Right cardiac atrium (tissue), 5 donors: ENCODE data around the gene TMEM222. TPM values are rescaled to one million over a fixed set of nuclear protein-coding genes. Genes with fewer than 3 reads are reported as not detected.

Experiments
- ATAC-seq, 2 donors: fragments of 200-7000 bp; cut with Tn5 transposase; one replicate each; pipeline versions ENCODE4 v1.8.0 to v1.9.1; 2020; ENCODE audit warnings: moderate library complexity in 2 of 2, mild to moderate bottlenecking in 1 of 2
- DNase-seq, 3 donors: peaks; one replicate each; pipeline ENCODE4 v3.0.0-alpha.2; 2020
- H3K27ac ChIP-seq: one replicate; pipeline ENCODE4 v1.5.1; 2013; ENCODE audit warnings: mild to moderate bottlenecking, low read length, control low read depth, moderate library complexity
- H3K27me3 ChIP-seq: one replicate; pipeline ENCODE4 v1.6.1; 2013; ENCODE audit not compliant: control insufficient read depth, insufficient read depth
- H3K4me1 ChIP-seq: one replicate; pipeline ENCODE4 v1.6.1; 2013; ENCODE audit warnings: low read length; ENCODE audit not compliant: control insufficient read depth, insufficient read depth
- H3K4me3 ChIP-seq: one replicate; pipeline ENCODE4 v1.5.1; 2013; ENCODE audit warnings: low read length, control low read depth
- H3K9me3 ChIP-seq: one replicate; pipeline ENCODE4 v1.6.1; 2013; ENCODE audit warnings: low read length; ENCODE audit not compliant: control insufficient read depth
- WGBS: extraction: QIAGEN DNeasy Blood & Tissue Kit; methylation state at CpG from one replicate; pipeline ENCODE4 v1.1.7; 2013; 5-methylcytosine and 5-hydroxymethylcytosine counted together
- intact Hi-C, 4 donors: fragments of 100-400 bp; cut with DNase I; formaldehyde crosslinking; loops; one replicate each; pipeline versions ENCODE4 v1.11.0 to v1.14.0; 2022 to 2023
- polyA plus RNA-seq: library from polyadenylated mRNA; stranded (reverse); fragments of 200-250 nt; gene quantifications from one replicate; pipeline ENCODE4 v1.2.3, GENCODE V29; 2013
- total RNA-seq, 4 donors: library from RNA; stranded (reverse); fragmentation: NEBNext Ultra II Directional; extraction: Animal tissue kit (Norgen Biotek cat#: 25700); gene quantifications; one replicate each; pipeline ENCODE4 v1.2.1, GENCODE V29; 2021
- donor health status: healthy with polysubstance abuse.
- donor health status: DM: no; HTN: yes; CAD: no.
- donor health status: DM: no; HTN: no; CAD: no.
- donor health status: DM: no; HTN: yes; CAD: no; lungs with severe emphysema.
- donor health status: DM: yes; HTN: yes; CAD: no.

Gene TMEM222
- total and polyA plus RNA-seq, 5 donors = 20.8 to 29.5 (median 26.9) TPM

- WGBS = 51% methylated on average over 71 of the region's 71 CpGs
- H3K4me3 ChIP-seq = peak overlapping the region; percentile 14
- ATAC-seq (peak; percentile 0 to 2), DNase-seq (peak; percentile 31 to 76 (median 76))
- intact Hi-C loops = no loop called here
- H3K27me3 ChIP-seq = no peaks in the 10 kb centered on the region
- no peaks in the 10 kb centered on the region for H3K9me3 ChIP-seq
- H3K27ac ChIP-seq = no peak overlapping the region
- peaks cover 6% of the 10 kb centered on the region for H3K4me1 ChIP-seq
These were observed 38.4 kb downstream of the TMEM222 start for GRCh38 chr1:27360159-27361043.

DNA sequence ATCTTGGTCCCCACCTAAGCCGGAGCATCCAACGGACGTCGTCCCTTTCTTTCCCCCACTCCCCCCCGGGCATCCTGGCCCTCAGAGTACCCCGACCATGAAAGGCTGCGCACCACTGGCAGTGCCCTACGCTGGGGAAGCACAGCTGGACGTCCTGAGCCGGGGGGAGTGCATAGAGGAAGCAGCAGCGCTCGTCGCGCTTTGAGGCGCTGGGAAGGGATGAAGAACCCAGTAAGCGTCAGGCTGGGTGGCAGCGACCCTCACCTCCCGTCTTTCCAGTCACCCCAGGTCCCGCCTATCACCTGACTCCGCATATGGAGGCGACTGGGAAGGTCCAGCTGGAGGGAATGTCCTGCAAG, 39.1 kb downstream of the TMEM222 start:
- H3K27ac ChIP-seq = no peak overlapping the region
- H3K4me1 ChIP-seq = peaks cover 6% of the 10 kb centered on the region
- intact Hi-C loops = no loop called here
- H3K9me3 ChIP-seq = no peaks in the 10 kb centered on the region
- H3K4me3 ChIP-seq = no peak overlapping the region
- no peaks in the 10 kb centered on the region for H3K27me3 ChIP-seq
- DNase-seq (no peak), ATAC-seq (no peak)
- WGBS = 81% methylated on average over 21 of the region's 21 CpGs

GRCh38 chr1:27361553-27361952, 39.6 kb downstream of the TMEM222 start:
- Histone ChIP-seq H3K4me3 (no peak overlapping the region), H3K9me3 (no peaks in the 10 kb centered on the region), H3K4me1 (peaks cover 6% of the 10 kb centered on the region), H3K27me3 (no peaks in the 10 kb centered on the region), H3K27ac (no peak overlapping the region)
- DNase-seq (peak in 1 of 3 donors; percentile 51), ATAC-seq (no peak)
- WGBS = 94% methylated on average over 8 of the region's 8 CpGs
- intact Hi-C loops = no loop called here

DNA sequence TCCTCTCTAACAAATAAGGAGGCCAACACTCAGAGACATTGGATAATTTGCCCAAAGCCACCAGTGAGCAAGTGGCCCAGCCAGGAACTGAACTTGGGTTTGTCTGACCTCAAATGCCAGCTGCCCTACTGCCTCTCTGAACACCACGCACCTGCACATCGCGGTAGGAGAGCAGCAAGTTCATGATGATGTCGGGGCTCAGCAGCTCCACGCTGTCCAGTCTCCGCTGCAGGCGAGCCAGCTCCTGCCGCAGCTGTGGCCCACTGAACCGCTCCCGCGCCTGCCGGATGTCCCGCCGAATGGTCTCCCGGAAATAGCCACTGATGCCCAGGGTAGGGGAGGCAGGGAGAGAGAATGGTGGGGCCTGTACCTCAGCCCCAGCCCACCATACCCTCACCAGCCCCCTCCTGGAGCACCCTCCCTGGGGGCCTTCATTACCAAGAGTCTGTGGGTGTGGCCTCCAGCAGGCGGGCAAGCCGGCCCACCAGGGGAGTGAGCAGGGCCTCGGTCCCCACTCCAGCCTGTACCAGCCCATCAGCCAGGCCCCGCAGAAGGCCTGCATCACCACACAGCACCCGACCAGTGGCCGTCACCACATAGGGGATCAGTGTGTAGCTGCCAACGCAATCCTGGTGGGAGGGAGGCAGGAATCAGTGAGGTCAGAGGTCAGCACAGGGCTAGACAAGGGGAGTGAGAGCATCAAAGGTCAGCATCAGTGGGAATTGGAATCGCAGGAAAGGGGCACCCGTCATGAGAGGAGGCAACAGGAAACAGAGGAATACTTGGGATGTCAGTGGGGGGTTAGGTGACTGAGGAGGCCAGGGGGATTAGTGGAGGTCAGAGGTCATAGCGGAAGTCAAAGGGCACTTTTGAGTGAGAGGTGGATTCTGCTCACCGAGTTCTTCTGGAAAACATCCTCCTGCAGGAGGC, 42.1 kb downstream of the TMEM222 start:
- H3K4me1 ChIP-seq = peaks cover 17% of the 10 kb centered on the region
- H3K9me3 ChIP-seq = no peaks in the 10 kb centered on the region
- no peak overlapping the region for H3K27ac ChIP-seq
- no peaks in the 10 kb centered on the region for H3K27me3 ChIP-seq
- intact Hi-C loops = no loop called here
- ATAC-seq = no peak
- H3K4me3 ChIP-seq = no peak overlapping the region
- DNase-seq = peak in 1 of 3 donors; percentile 62
- WGBS = 85% methylated on average over 26 of the region's 26 CpGs

DNA sequence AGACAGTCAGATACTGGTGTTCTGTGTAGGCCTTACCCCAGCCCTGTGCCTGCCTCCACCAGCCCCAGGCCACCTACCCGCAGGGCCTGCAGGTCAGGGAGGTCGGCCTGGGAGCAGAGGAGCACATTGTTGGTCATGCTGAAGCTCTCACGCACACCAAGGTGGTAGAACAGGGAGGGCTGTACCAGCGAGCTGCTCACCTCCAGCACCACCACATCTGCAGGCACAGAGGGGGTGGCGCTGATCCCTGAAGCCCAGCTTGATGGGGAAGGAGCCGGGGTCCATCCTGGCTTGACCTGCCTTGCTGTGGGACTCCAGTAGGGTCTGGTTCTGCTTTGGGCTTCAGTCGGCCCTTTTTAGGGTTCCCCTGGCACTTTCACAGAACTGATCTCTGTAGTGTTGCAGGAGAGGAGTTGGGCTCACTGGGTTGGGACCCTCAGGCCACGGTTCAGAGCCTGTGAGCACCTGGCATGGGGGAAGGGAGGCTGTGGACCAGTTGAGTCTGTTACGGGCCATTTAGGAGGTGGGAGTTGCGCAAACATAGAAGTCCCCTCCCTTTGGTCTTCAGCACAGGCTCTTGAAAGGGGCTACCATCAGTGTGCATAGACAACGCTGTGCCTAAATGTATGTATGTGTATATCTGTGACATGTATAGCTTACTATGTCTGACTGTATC, 42.9 kb downstream of the TMEM222 start:
- DNase-seq = peak in 1 of 3 donors; percentile 58
- peak overlapping the region; percentile 100 for H3K27ac ChIP-seq
- no peaks in the 10 kb centered on the region for H3K27me3 ChIP-seq
- no peak for ATAC-seq
- H3K4me3 ChIP-seq = peak overlapping the region; percentile 94
- 71% methylated on average over 11 of the region's 11 CpGs for WGBS
- H3K9me3 ChIP-seq = no peaks in the 10 kb centered on the region
- intact Hi-C loops = loop anchor here in 1 of 4 donors (5.0 kb wide), 1 partner anchor 37 kb away; no protein-coding TSS in a partner anchor
- H3K4me1 ChIP-seq = peaks cover 18% of the 10 kb centered on the region

GRCh38 chr1:27365372-27366112, 43.6 kb downstream of the TMEM222 start:
- Histone ChIP-seq H3K27ac (peak overlapping the region; percentile 100), H3K4me3 (peak overlapping the region; percentile 94), H3K4me1 (peaks cover 18% of the 10 kb centered on the region), H3K27me3 (no peaks in the 10 kb centered on the region), H3K9me3 (no peaks in the 10 kb centered on the region)
- ATAC-seq (peak; percentile 81 to 86), DNase-seq (peak; percentile 92 to 96 (median 95))
- 2% methylated on average over 40 of the region's 40 CpGs for WGBS
- intact Hi-C loops = loop anchor here in 1 of 4 donors (5.0 kb wide), 1 partner anchor 37 kb away; no protein-coding TSS in a partner anchor

DNA sequence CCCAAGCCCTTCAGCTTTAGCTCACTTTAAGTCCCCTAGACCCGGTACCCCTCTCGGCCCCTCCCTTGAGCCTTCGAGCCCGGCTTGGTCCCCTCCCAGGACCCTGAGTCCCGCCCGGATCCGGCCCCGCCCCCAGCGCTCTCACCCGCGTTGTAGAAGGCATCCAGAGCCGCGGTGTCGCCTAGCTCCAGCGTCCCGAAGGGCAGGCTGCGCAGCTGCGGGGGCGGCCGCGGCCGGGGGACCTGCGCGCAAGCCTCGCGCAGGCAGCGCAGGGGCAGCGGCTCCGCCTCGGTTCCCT, 44.1 kb downstream of the TMEM222 start:
- intact Hi-C loops = loop anchor here in 1 of 4 donors (5.0 kb wide), 1 partner anchor 36 kb away; no protein-coding TSS in a partner anchor

DNA sequence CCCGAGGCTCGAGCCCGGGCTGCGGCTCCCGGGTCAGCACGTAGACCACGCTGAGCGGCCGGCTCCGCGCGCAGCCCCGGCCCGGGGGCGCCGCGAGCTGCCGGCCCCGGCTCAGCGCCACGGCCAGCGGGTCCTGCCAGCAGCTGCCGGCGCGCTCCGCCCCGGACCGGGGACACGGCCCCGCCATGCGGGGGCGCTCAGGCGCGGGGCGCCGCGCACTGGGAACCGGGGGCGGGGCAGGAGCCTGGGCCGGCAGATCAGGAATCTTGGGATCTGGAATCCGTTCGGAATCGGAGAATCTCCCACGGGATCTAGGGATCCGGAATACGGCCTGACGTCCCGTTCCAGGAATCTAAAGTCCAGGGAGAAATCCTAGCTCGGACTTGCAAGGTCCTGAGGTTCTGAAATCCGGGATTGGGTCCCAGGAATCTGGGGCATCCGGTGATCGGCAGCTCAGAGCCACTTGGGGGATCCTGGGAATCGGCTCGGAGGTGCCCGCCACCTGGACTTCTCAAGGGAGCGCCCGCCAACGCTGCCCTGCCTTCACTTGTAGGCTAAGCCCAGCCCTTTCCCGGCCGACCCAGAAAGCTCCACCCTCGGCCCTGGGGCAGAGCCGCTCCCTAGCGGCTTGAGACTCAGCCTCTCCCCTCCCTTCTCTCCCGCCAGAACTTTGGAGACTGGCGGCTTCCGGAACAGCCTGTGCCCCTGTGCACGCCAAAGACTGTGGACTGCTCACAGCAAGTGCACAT, 44.6 kb downstream of the TMEM222 start, which contains the start of gene MAP3K6:
MAP3K6 (minus strand) TSS at position 551 of the 749 bp plus-strand sequence; CDS start at position 187, 364 bp downstream.
- Histone ChIP-seq H3K9me3 (no peaks in the 10 kb centered on the region), H3K4me3 (peak within 1 kb of the TSS; percentile 94), H3K4me1 (peaks cover 18% of the 10 kb centered on the region), H3K27me3 (no peaks in the 10 kb centered on the region), H3K27ac (peak within 1 kb of the TSS; percentile 100)
- DNase-seq = peak; percentile 95 to 98 (median 95)
- WGBS = under 1% methylated on average over 67 of the region's 67 CpGs
- ATAC-seq = peak; percentile 85 to 88
- intact Hi-C loops = loop anchor here in 1 of 4 donors (5.0 kb wide), 1 partner anchor 36 kb away; no protein-coding TSS in a partner anchor

More for the DNA sequence above, 44.1 kb downstream of the TMEM222 start:
- ATAC-seq (peak; percentile 76 to 82), DNase-seq (peak; percentile 95 to 98 (median 97))
- WGBS = under 1% methylated on average over 30 of the region's 30 CpGs
- Histone ChIP-seq H3K4me1 (peaks cover 18% of the 10 kb centered on the region), H3K27ac (peak overlapping the region; percentile 100), H3K4me3 (peak overlapping the region; percentile 94), H3K9me3 (no peaks in the 10 kb centered on the region), H3K27me3 (no peaks in the 10 kb centered on the region)

DNA sequence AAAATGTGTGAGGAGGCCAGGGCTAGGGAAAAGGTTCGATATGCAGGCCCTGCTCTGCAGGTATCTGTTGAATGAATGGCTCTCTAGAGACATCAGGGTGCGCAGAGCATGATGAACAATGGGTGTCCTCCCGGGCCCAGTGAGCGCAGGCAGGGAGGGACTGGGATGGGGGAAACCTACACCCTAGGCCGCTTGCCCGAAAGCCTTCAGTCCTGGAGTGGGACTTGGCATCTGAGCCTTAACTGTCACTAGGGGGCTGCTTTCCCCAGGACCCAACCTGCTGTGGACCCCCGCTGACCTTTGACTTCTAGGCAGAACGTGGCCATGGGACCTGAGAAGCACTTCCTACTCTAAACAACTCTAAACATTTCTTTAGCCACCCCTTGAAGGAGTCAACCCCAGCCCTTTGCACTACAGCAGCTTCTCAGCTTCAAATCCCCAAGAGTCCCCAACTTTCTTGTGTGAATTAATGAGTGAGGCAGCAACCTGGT, 45.2 kb downstream of the TMEM222 start:
- 28% methylated on average over 8 of the region's 8 CpGs for WGBS
- Histone ChIP-seq H3K27me3 (no peaks in the 10 kb centered on the region), H3K9me3 (no peaks in the 10 kb centered on the region), H3K4me1 (peaks cover 18% of the 10 kb centered on the region), H3K4me3 (peak overlapping the region; percentile 94), H3K27ac (peak overlapping the region; percentile 100)
- ATAC-seq = no peak
- intact Hi-C loops = loop anchor here in 1 of 4 donors (5.0 kb wide), 1 partner anchor 35 kb away; no protein-coding TSS in a partner anchor
- no peak for DNase-seq
